Sigmoid colon (tissue), 7 donors: ENCODE data around the gene RRAD. TPM values are rescaled to one million over a fixed set of nuclear protein-coding genes. Genes with fewer than 3 reads are reported as not detected.
"Not testable (repeated sequence)": the region's sequence is repeated elsewhere in the genome, so short reads cannot be mapped to it uniquely, and the experiment has no call there.

ENCODE experiments used
- DNase-seq: peaks from one replicate; pipeline ENCODE4 v3.0.0-alpha.2; 2019
- H3K27ac ChIP-seq, 4 donors: fragments of 200-600 bp; sonication (generic); one replicate each; pipeline ENCODE4 v1.5.1; 2016 to 2019; ENCODE audit warnings: mild to moderate bottlenecking in 1 of 4
- H3K27me3 ChIP-seq, 3 donors: fragments of 200-600 bp; sonication (generic); one replicate each; pipeline ENCODE4 v1.5.1; 2019; ENCODE audit warnings: mild to moderate bottlenecking in 1 of 3
- H3K36me3 ChIP-seq, 4 donors: fragments of 200-600 bp; sonication (generic); one replicate each; pipeline ENCODE4 v1.5.1; 2016 to 2019
- H3K4me1 ChIP-seq, 4 donors: fragments of 200-600 bp; sonication (generic); one replicate each; pipeline ENCODE4 v1.5.1; 2017 to 2019
- H3K4me3 ChIP-seq, 4 donors: fragments of 200-600 bp; sonication (generic); one replicate each; pipeline ENCODE4 v1.5.1; 2017 to 2019; ENCODE audit warnings: mild to moderate bottlenecking in 2 of 4, moderate library complexity in 1 of 4
- H3K9me3 ChIP-seq, 4 donors: fragments of 200-600 bp in 3 of 4; sonication (generic) in 3 of 4; one replicate each; pipeline versions ENCODE4 v1.5.1 to v1.6.1; 2013 to 2019
- EP300 ChIP-seq, 4 donors: sonication (generic); formaldehyde crosslinking; IDR thresholded peaks; one replicate each; pipeline ENCODE4 v1.6.1; 2017; ENCODE audit warnings: antibody characterized with exemption in 4 of 4
- POLR2A ChIP-seq, 2 donors: fragments of 450-650 bp; IDR thresholded peaks; one replicate each; pipeline ENCODE4 v1.6.1; 2016; ENCODE audit warnings: antibody characterized with exemption in 2 of 2, mild to moderate bottlenecking in 2 of 2, moderate library complexity in 2 of 2
- POLR2AphosphoS5 ChIP-seq, 4 donors: sonication (generic); formaldehyde crosslinking; IDR thresholded peaks; one replicate each; pipeline ENCODE4 v1.6.1; 2017; ENCODE audit warnings: antibody characterized with exemption in 4 of 4
- WGBS, 2 donors: extraction: QIAGEN DNeasy Blood & Tissue Kit; methylation state at CpG; one replicate each; pipeline ENCODE4 v1.1.7; 2013; 5-methylcytosine and 5-hydroxymethylcytosine counted together
- intact Hi-C: fragments of 100-400 bp; cut with DNase I; formaldehyde crosslinking; loops from one replicate; pipeline ENCODE4 v1.15.1; 2023
- polyA plus RNA-seq, 3 donors: library from polyadenylated mRNA; stranded (reverse); fragments of 200-250 nt; gene quantifications; one replicate each; pipeline ENCODE4 v1.2.3, GENCODE V29; 2013
- total RNA-seq, 4 donors: library from RNA; depleted of rRNA; stranded (reverse); fragments of >200 nt; gene quantifications; one replicate each; pipeline ENCODE4 v1.1.0, GENCODE V29; 2016
- TF ChIP-seq, protein P1 (sequence below), 4 experiments: fragments of 450-650 bp in 3 of 4; fragments of 200-600 bp in 1 of 4; IDR thresholded peaks; one replicate each; pipeline ENCODE4 v1.5.1; 2016 to 2019; ENCODE audit warnings: antibody characterized with exemption in 4 of 4, mild to moderate bottlenecking in 3 of 4, moderate library complexity in 2 of 4
- donor health status: healthy with polysubstance abuse.
- donor health status: Bipolar disorder and iron deficiency.
- donor health status: healthy.

Gene RRAD
- total and polyA plus RNA-seq, 7 donors, result 1.2 to 31.2 (median 10.9) TPM

DNA sequence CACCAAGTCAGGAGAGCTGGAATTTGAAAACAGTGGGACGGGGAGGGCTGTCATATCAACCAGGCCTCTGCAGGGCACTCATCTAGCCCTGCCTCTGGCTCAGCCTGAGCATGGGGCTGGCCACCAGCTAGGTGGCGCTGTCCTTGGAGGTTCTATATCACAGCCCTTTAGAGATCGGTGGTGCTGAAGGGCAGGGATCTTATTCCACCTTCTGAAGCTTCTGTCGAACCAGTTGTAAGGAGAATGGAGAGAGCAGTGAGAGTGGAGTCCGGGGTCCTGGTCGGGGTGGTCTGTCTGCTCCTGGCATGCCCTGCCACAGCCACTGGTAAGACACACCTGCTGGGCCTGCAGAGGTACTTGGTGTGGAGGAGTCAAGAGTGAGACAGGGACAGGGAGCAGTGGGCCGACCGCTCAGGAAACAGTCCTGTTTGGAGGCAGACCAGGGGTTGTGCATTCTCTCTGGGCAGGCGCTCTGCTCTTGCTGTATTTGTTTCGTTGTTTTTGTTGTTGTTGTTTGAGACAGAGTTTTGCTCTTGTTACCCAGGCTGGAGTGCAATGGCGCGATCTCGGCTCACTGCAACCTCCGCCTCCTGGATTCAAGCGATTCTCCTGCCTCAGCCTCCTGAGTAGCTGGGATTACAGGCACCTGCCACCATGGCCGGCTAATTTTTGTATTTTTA is 35.9 kb upstream of the RRAD start, which contains the start of gene CES3:
CES3 (plus strand) TSS at position 202 of the 680 bp plus-strand sequence; CDS start at position 244, 42 bp downstream.
- no peaks in the 10 kb centered on the region for H3K4me1 ChIP-seq
- WGBS, 2 donors, result 14 to 62% methylated on average over 16 of the region's 16 CpGs
- H3K4me3 ChIP-seq, result no peak within 1 kb of the TSS
- H3K9me3 ChIP-seq, result no peaks in the 10 kb centered on the region
- no peak for DNase-seq
- intact Hi-C loops, result no loop called here
- H3K27ac ChIP-seq, result no peak within 1 kb of the TSS
- no peaks in the 10 kb centered on the region for H3K36me3 ChIP-seq
- no peak for TF ChIP-seq EP300 (IDR thresholded peaks at IDR 0.05)
- no peak for TF ChIP-seq POLR2A (IDR thresholded peaks at IDR 0.05)
- TF ChIP-seq, protein P1, sequence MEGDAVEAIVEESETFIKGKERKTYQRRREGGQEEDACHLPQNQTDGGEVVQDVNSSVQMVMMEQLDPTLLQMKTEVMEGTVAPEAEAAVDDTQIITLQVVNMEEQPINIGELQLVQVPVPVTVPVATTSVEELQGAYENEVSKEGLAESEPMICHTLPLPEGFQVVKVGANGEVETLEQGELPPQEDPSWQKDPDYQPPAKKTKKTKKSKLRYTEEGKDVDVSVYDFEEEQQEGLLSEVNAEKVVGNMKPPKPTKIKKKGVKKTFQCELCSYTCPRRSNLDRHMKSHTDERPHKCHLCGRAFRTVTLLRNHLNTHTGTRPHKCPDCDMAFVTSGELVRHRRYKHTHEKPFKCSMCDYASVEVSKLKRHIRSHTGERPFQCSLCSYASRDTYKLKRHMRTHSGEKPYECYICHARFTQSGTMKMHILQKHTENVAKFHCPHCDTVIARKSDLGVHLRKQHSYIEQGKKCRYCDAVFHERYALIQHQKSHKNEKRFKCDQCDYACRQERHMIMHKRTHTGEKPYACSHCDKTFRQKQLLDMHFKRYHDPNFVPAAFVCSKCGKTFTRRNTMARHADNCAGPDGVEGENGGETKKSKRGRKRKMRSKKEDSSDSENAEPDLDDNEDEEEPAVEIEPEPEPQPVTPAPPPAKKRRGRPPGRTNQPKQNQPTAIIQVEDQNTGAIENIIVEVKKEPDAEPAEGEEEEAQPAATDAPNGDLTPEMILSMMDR (IDR thresholded peaks at IDR 0.05), result peak in 2 of 4 experiments; percentile 44 to 45
- TF ChIP-seq POLR2AphosphoS5 (IDR thresholded peaks at IDR 0.05), result no peak
- no peaks in the 10 kb centered on the region for H3K27me3 ChIP-seq

DNA sequence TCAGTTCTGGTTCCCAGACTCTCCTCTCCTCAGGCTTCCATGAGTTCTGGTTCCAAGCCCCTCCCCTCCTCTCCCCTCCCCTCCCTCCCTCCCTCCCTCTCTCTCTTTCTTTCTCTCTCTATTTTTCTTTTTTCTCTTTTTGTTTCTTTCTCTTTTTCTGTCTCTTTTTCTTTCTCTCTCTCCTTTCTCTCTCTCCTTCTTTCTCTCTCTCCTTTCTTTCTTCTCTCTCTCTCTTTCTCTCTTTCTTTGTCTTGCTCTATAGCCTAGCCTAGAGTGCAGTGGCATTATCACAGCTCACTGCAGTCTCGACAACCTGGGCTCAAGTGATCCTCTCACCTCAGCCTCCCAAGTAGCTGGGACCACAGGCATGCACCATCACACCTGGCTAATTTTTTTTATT is 34.9 kb upstream of the RRAD start:
- Histone ChIP-seq H3K27ac (no peak overlapping the region), H3K9me3 (no peaks in the 10 kb centered on the region), H3K4me3 (no peak overlapping the region), H3K36me3 (no peaks in the 10 kb centered on the region), H3K4me1 (no peaks in the 10 kb centered on the region), H3K27me3 (no peaks in the 10 kb centered on the region)
- intact Hi-C loops, result no loop called here
- WGBS, 2 donors, result 90 to 91% methylated on average over 1 of the region's 1 CpG
- no peak for DNase-seq
- TF ChIP-seq, protein P1 (IDR thresholded peaks at IDR 0.05), result no peak
- TF ChIP-seq POLR2AphosphoS5 (IDR thresholded peaks at IDR 0.05), result no peak
- no peak for TF ChIP-seq POLR2A (IDR thresholded peaks at IDR 0.05)
- TF ChIP-seq EP300 (IDR thresholded peaks at IDR 0.05), result no peak

DNA sequence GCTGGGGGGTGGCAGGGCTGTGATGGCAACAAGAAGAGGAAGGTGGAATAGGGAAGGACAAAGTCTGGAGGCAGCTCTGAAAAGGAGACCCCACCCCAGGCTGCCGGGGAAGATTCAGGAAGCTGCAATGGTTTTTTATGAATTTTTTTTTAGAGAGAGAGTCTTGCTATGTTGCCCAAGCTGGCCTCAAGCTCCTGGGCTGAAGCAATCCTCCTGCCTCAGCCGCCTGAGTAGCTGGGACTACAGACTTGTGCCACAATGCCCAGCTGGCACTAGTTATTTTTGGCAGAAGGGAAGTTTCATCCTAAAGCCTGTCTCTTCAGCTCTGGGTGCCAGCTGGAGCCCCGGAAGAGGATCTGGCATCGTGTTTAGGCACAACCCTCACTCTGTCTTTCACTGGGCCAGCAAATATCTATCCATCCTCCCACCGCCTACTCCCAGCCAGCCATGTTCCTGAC is 34.4 kb upstream of the RRAD start:
- TF ChIP-seq, protein P1 (IDR thresholded peaks at IDR 0.05), result no peak
- TF ChIP-seq EP300 (IDR thresholded peaks at IDR 0.05), result no peak
- no peak for TF ChIP-seq POLR2AphosphoS5 (IDR thresholded peaks at IDR 0.05)
- no peak for TF ChIP-seq POLR2A (IDR thresholded peaks at IDR 0.05)
- Histone ChIP-seq H3K4me3 (no peak overlapping the region), H3K36me3 (no peaks in the 10 kb centered on the region), H3K4me1 (no peaks in the 10 kb centered on the region), H3K9me3 (no peaks in the 10 kb centered on the region), H3K27me3 (no peaks in the 10 kb centered on the region), H3K27ac (no peak overlapping the region)
- DNase-seq, result no peak
- intact Hi-C loops, result no loop called here
- 43 to 64% methylated on average over 5 of the region's 5 CpGs for WGBS, 2 donors

DNA sequence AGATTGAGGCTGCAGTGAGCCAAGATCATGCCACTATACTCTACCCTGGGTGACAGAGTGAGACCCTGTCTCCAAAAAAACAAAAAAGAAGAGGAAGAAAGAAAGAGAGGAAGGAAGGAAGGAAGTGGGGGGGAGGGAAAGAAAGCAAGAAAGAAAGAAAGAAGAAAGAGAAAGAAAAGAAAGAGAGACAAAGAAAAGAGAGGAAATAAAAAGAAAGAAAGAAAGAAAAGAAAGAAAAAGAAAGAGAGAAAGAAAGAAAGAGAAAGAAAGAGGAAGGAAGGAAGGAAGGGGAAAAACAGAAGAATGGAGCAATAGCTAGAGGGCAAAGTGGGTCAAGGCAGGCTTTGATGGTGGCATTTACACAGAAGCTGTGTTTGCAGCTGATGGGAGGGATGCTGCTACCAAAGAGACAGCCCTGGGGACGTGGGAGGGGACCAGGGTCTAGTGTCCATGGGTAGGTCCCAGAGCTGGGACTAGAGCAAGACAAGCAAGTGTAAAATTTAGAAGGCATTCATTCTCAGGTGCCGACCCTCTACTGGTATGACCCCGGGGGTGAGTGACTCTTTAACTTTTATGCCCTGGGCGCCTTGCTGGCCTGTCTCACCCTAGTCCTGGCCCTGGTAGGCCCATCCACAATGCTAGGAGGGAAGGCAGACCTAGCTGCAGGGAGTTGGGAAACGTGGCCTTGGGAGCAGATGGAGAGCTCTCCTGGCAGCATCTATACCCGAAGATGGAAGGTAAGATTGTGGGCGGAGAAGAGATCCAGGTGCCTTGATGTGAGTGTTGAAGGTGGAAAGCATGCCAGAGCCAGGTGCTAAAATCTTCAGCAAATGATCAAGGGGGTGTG is 33.7 kb upstream of the RRAD start:
- H3K9me3 ChIP-seq, result no peaks in the 10 kb centered on the region
- no peak for DNase-seq
- H3K27me3 ChIP-seq, result no peaks in the 10 kb centered on the region
- intact Hi-C loops, result no loop called here
- TF ChIP-seq POLR2AphosphoS5 (IDR thresholded peaks at IDR 0.05) (no peak), POLR2A (IDR thresholded peaks at IDR 0.05) (no peak), EP300 (IDR thresholded peaks at IDR 0.05) (no peak)
- TF ChIP-seq, protein P1 (IDR thresholded peaks at IDR 0.05), result no peak
- H3K36me3 ChIP-seq, result no peaks in the 10 kb centered on the region
- 41 to 70% methylated on average over 7 of the region's 7 CpGs for WGBS, 2 donors
- H3K4me3 ChIP-seq, result no peak overlapping the region
- H3K27ac ChIP-seq, result no peak overlapping the region
- no peaks in the 10 kb centered on the region for H3K4me1 ChIP-seq

DNA sequence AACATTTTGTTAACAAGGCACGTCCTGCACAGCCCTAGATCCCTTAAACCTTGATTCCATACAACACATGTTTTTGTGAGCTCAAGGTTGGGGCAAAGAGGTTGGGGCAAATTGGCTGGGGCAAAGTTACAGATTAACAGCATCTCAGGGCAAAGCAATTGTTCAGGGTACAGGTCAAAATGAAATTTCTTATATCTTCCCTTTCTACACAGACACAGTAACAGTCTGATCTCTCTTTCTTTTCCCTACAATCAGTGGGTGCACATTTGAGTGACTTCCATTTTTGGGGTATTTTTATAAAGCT is 30.8 kb upstream of the RRAD start:
- peaks cover 0 to 26% (median 0%) of the 10 kb centered on the region in 3 donors for H3K27me3 ChIP-seq
- WGBS, 2 donors, result 15 to 68% methylated on average over 1 of the region's 1 CpG
- H3K27ac ChIP-seq, H3K36me3 ChIP-seq, H3K4me1 ChIP-seq, H3K9me3 ChIP-seq, DNase-seq, intact Hi-C loops, H3K4me3 ChIP-seq: not testable (repeated sequence)

DNA sequence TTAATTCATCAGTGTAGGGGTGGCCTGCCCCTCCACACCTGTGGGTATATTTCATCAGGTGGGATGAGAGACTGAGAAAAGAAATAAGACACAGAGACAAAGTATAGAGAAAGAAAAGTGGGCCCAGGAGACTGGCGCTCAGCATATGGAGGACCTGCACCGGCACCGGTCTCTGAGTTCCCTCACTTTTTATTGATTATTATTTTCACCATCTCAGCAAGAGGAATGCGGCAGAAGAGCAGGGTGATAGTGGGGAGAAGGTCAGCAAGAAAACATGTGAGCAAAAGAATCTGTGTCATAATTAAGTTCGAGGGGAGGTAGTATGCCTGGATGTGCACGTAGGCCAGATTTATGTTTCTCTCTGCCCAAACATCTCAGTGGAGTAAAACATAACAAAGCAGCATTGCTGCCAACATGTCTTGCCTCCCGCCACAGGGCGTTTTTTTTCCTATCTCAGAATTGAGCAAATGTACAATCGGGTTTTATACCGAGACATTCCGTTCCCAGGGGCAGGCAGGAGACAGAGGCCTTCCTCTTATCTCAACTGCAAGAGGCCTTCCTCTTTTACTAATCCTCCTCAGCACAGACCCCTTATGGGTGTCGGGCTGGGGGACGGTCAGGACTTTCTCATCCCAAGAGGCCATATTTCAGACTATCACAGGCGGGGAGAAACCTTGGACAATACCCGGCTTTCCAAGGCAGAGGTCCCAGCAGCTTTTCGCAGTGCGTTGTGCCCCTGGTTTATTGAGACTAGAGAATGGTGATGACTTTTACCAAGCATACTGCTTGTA is 30.2 kb upstream of the RRAD start:
- DNase-seq, H3K4me3 ChIP-seq, intact Hi-C loops, H3K4me1 ChIP-seq, H3K27ac ChIP-seq, H3K36me3 ChIP-seq, H3K9me3 ChIP-seq: not testable (repeated sequence)
- H3K27me3 ChIP-seq, result peaks cover 0 to 32% (median 0%) of the 10 kb centered on the region in 3 donors
- 24 to 65% methylated on average over 17 of the region's 17 CpGs for WGBS, 2 donors
